ENCODE measurements around the gene GRID2IP.

The GRID2IP gene

GRCh38 chr7:6513541-6513940 lies 37.7 kb downstream of the GRID2IP start (continued):
- no peak for TF ChIP-seq PRDM10 (tag by site-specific recombination; IDR thresholded peaks at IDR 0.05)

GRCh38 chr7:6512892-6513291 lies 38.4 kb downstream of the GRID2IP start:
- TF ChIP-seq HOXD13 (CRISPR knock-in tag; IDR thresholded peaks at IDR 0.05; ENCODE audit: borderline replicate concordance) (no peak), ZNF544 (tag by site-specific recombination; IDR thresholded peaks at IDR 0.05) (no peak), ZBTB8A (tag by site-specific recombination; IDR thresholded peaks at IDR 0.05) (no peak), ZEB2 (tag by site-specific recombination; IDR thresholded peaks at IDR 0.05) (no peak), REPIN1 (tag by site-specific recombination; IDR thresholded peaks at IDR 0.05; ENCODE audit: low read depth) (no peak), ZNF350 (tag by site-specific recombination; IDR thresholded peaks at IDR 0.05) (no peak), ZNF747 (tag by site-specific recombination; IDR thresholded peaks at IDR 0.05) (no peak), ZNF175 (tag by site-specific recombination; IDR thresholded peaks at IDR 0.05) (no peak), ZNF704 (tag by site-specific recombination; IDR thresholded peaks at IDR 0.05) (no peak), ZNF391 (tag by site-specific recombination; IDR thresholded peaks at IDR 0.05; ENCODE audit: borderline replicate concordance, low read depth) (no peak), ZNF768 (tag by site-specific recombination; IDR thresholded peaks at IDR 0.05) (no peak), ZNF112 (tag by site-specific recombination; IDR thresholded peaks at IDR 0.05) (no peak), ZNF600 (tag by site-specific recombination; IDR thresholded peaks at IDR 0.05) (no peak), ZSCAN5A (tag by site-specific recombination; IDR thresholded peaks at IDR 0.05) (no peak), GLI4 (tag by site-specific recombination; IDR thresholded peaks at IDR 0.05) (no peak), ZNF16 (tag by site-specific recombination; IDR thresholded peaks at IDR 0.05; ENCODE audit: low read depth) (no peak)
- CTCF ChIA-PET = interaction anchor here (0.6 kb wide), 1 partner anchor 47 kb away, joined by 5 read pairs; no protein-coding TSS in a partner anchor

GRCh38 chr7:6510476-6511133 lies 40.7 kb downstream of the GRID2IP start:
- Histone ChIP-seq H3K4me3 (ENCODE audit: low read depth, low read length) (no peak overlapping the region), H3K27ac (ENCODE audit: extremely low read depth, low read depth, low read length) (no peak overlapping the region), H3K36me3 (ENCODE audit: control insufficient read depth in 2 of 2, insufficient read depth in 1 of 2, low read length in 2 of 2) (no peaks in the 10 kb centered on the region), H3K9me3 (ENCODE audit: control insufficient read depth, insufficient read depth, low read depth, low read length) (no peaks in the 10 kb centered on the region), H3K4me1 (ENCODE audit: control insufficient read depth, insufficient read depth, low read length) (no peaks in the 10 kb centered on the region)
- CTCF ChIA-PET = interaction anchor here (0.5 to 0.9 kb wide), 3 partner anchors 15 to 347 kb away, joined by 3 to 4 read pairs (median 3); no protein-coding TSS in a partner anchor
- POLR2A ChIA-PET = interaction anchor here (0.6 kb wide), 1 partner anchor 631 kb away, joined by 4 read pairs; no protein-coding TSS in a partner anchor
- TF ChIP-seq KLF1 (tag by site-specific recombination; IDR thresholded peaks at IDR 0.05) = no peak
- TF ChIP-seq ZNF701 (tag by site-specific recombination; IDR thresholded peaks at IDR 0.05) = no peak
- TF ChIP-seq MYNN (tag by site-specific recombination; IDR thresholded peaks at IDR 0.05; ENCODE audit: borderline replicate concordance) = no peak
- no peak for TF ChIP-seq ZBTB17 (tag by site-specific recombination; IDR thresholded peaks at IDR 0.05)
- TF ChIP-seq ZNF416 (tag by site-specific recombination; IDR thresholded peaks at IDR 0.05) = no peak
- no peak for TF ChIP-seq ZNF501 (tag by site-specific recombination; IDR thresholded peaks at IDR 0.05)
- no peak for TF ChIP-seq ZNF266 (tag by site-specific recombination; IDR thresholded peaks at IDR 0.05; ENCODE audit: low read depth)
- no peak for TF ChIP-seq ZNF133 (tag by site-specific recombination; IDR thresholded peaks at IDR 0.05)
- no peak for TF ChIP-seq KLF9 (tag by site-specific recombination; IDR thresholded peaks at IDR 0.05; ENCODE audit: low read depth)
- no peak for TF ChIP-seq PRDM1 (tag by site-specific recombination; IDR thresholded peaks at IDR 0.05)
- no peak for TF ChIP-seq ZNF510 (tag by site-specific recombination; IDR thresholded peaks at IDR 0.05; ENCODE audit: insufficient replicate concordance)
- TF ChIP-seq ZFP41 (tag by site-specific recombination; IDR thresholded peaks at IDR 0.05; ENCODE audit: borderline replicate concordance) = no peak
- TF ChIP-seq ZNF175 (tag by site-specific recombination; IDR thresholded peaks at IDR 0.05) = no peak
- TF ChIP-seq SCRT2 (tag by site-specific recombination; IDR thresholded peaks at IDR 0.05) = no peak
- TF ChIP-seq ZNF350 (tag by site-specific recombination; IDR thresholded peaks at IDR 0.05) = no peak

More at GRCh38 chr7:6512892-6513291, 38.4 kb downstream of the GRID2IP start:
- POLR2A ChIA-PET = no interaction called here
- H3K27ac ChIP-seq (ENCODE audit: extremely low read depth, low read depth, low read length) = no peak overlapping the region
- no peaks in the 10 kb centered on the region for H3K4me1 ChIP-seq (ENCODE audit: control insufficient read depth, insufficient read depth, low read length)
- H3K9me3 ChIP-seq (ENCODE audit: control insufficient read depth, insufficient read depth, low read depth, low read length) = no peaks in the 10 kb centered on the region
- no peaks in the 10 kb centered on the region for H3K36me3 ChIP-seq (ENCODE audit: control insufficient read depth in 2 of 2, insufficient read depth in 1 of 2, low read length in 2 of 2)
- H3K4me3 ChIP-seq (ENCODE audit: low read depth, low read length) = no peak overlapping the region

Data from HEK293 (cell line).